Measurements from ENCODE around the gene SEPTIN10. TPM values are rescaled to one million over a fixed set of nuclear protein-coding genes. Genes with fewer than 3 reads are reported as not detected.

SEPTIN10 gene
- total and polyA plus RNA-seq, 2 donors (not counting 1 experiment from before 2014, with no cell fraction given): 0.28 TPM; not detected in 1

GRCh38 chr2:109547280-109547679, 66.5 kb downstream of the SEPTIN10 start:
- intact Hi-C loops (cut with micrococcal nuclease): no loop called here
- TF ChIP-seq CTCF (IDR thresholded peaks at IDR 0.05) (no peak), EZH2 (IDR thresholded peaks at IDR 0.05; ENCODE audit: borderline replicate concordance, insufficient read depth, low read depth, low read length, poor library complexity, severe bottlenecking) (no peak)

GRCh38 chr2:109545828-109546713, 67.7 kb downstream of the SEPTIN10 start:
- CTCF ChIA-PET: interaction anchor here (0.7 to 1.1 kb wide), 2 partner anchors 14 to 1168 kb away, joined by 3 read pairs; no protein-coding TSS in a partner anchor
- H3K9me3 ChIP-seq (ENCODE audit: control extremely low read depth in 1 of 3, control insufficient read depth in 2 of 3, insufficient read depth in 1 of 3, low read length in 2 of 3): no peaks in the 10 kb centered on the region
- intact Hi-C loops (cut with micrococcal nuclease): no loop called here
- no peaks in the 10 kb centered on the region for H4K20me1 ChIP-seq (ENCODE audit: control insufficient read depth, insufficient read depth, low read length, poor library complexity, severe bottlenecking)
- no peak overlapping the region for H3K27ac Mint-ChIP-seq
- no peak overlapping the region for H3K4me2 ChIP-seq (replicated peaks; ENCODE audit: low read depth, low read length, poor library complexity, severe bottlenecking)
- H3K4me1 ChIP-seq (ENCODE audit: control insufficient read depth in 2 of 2, insufficient read depth in 2 of 2, low read length in 2 of 2): no peaks in the 10 kb centered on the region
- no peak for TF ChIP-seq EZH2 (IDR thresholded peaks at IDR 0.05; ENCODE audit: borderline replicate concordance, insufficient read depth, low read depth, low read length, poor library complexity, severe bottlenecking)
- TF ChIP-seq CTCF (IDR thresholded peaks at IDR 0.05): peak; percentile 85
- 47% methylated on average over 7 of the region's 10 CpGs for WGBS (ENCODE audit: insufficient coverage)
- no peaks in the 10 kb centered on the region for H3K4me1 Mint-ChIP-seq
- H2AFZ ChIP-seq (ENCODE audit: insufficient read depth, low read depth, low read length, poor library complexity, severe bottlenecking): no peak overlapping the region
- no peak overlapping the region for H3K4me3 ChIP-seq (ENCODE audit: control extremely low read depth in 1 of 5, extremely low read depth in 1 of 5, insufficient read depth in 1 of 5, low read depth in 2 of 5, low read length in 4 of 5)
- no peak overlapping the region for H3K27ac ChIP-seq (ENCODE audit: low read length in 2 of 2)
- ATAC-seq (ENCODE audit: low read depth) (peak; percentile 57), DNase-seq (peak; percentile 34)
- no peaks in the 10 kb centered on the region for H3K36me3 ChIP-seq (replicated peaks in 1 of 2; ENCODE audit: control extremely low read depth in 1 of 2, control insufficient read depth in 1 of 2, extremely low read depth in 1 of 2, insufficient read depth in 2 of 2, low read length in 1 of 2)
- peaks cover 6% of the 10 kb centered on the region for H3K27me3 Mint-ChIP-seq
- no peaks in the 10 kb centered on the region for H3K27me3 ChIP-seq (replicated peaks in 1 of 4; ENCODE audit: control extremely low read depth in 1 of 4, control insufficient read depth in 3 of 4, insufficient read depth in 4 of 4, low read length in 3 of 4)
- no peak overlapping the region for H3K4me3 Mint-ChIP-seq
- H3K9me3 Mint-ChIP-seq (ENCODE audit: insufficient read depth): no peaks in the 10 kb centered on the region
- no peak overlapping the region for H3K9ac ChIP-seq (ENCODE audit: low read length)
- H3K79me2 ChIP-seq (ENCODE audit: control insufficient read depth, insufficient read depth, low read length): no peaks in the 10 kb centered on the region
- POLR2A ChIA-PET: no interaction called here

More at GRCh38 chr2:109547280-109547679, 66.5 kb downstream of the SEPTIN10 start:
- Histone ChIP-seq H3K4me2 (replicated peaks; ENCODE audit: low read depth, low read length, poor library complexity, severe bottlenecking) (no peak overlapping the region), H2AFZ (ENCODE audit: insufficient read depth, low read depth, low read length, poor library complexity, severe bottlenecking) (no peak overlapping the region), H3K9ac (ENCODE audit: low read length) (no peak overlapping the region), H3K79me2 (ENCODE audit: control insufficient read depth, insufficient read depth, low read length) (no peaks in the 10 kb centered on the region), H3K36me3 (replicated peaks in 1 of 2; ENCODE audit: control extremely low read depth in 1 of 2, control insufficient read depth in 1 of 2, extremely low read depth in 1 of 2, insufficient read depth in 2 of 2, low read length in 1 of 2) (no peaks in the 10 kb centered on the region), H3K9me3 (ENCODE audit: control extremely low read depth in 1 of 3, control insufficient read depth in 2 of 3, insufficient read depth in 1 of 3, low read length in 2 of 3) (no peaks in the 10 kb centered on the region), H3K4me3 (ENCODE audit: control extremely low read depth in 1 of 5, extremely low read depth in 1 of 5, insufficient read depth in 1 of 5, low read depth in 2 of 5, low read length in 4 of 5) (no peak overlapping the region), H3K27ac (ENCODE audit: low read length in 2 of 2) (no peak overlapping the region), H3K27me3 (replicated peaks in 1 of 4; ENCODE audit: control extremely low read depth in 1 of 4, control insufficient read depth in 3 of 4, insufficient read depth in 4 of 4, low read length in 3 of 4) (no peaks in the 10 kb centered on the region), H3K4me1 (ENCODE audit: control insufficient read depth in 2 of 2, insufficient read depth in 2 of 2, low read length in 2 of 2) (no peaks in the 10 kb centered on the region), H4K20me1 (ENCODE audit: control insufficient read depth, insufficient read depth, low read length, poor library complexity, severe bottlenecking) (no peaks in the 10 kb centered on the region)
- no peak for DNase-seq
- Mint-ChIP-seq H3K4me3 (no peak overlapping the region), H3K27me3 (peaks cover 6% of the 10 kb centered on the region), H3K27ac (no peak overlapping the region), H3K9me3 (ENCODE audit: insufficient read depth) (no peaks in the 10 kb centered on the region), H3K4me1 (no peaks in the 10 kb centered on the region)
- ATAC-seq (ENCODE audit: low read depth): no peak
- ChIA-PET CTCF (interaction anchor here (0.6 to 1.1 kb wide), 2 partner anchors 9 to 1630 kb away, joined by 3 read pairs; no protein-coding TSS in a partner anchor), POLR2A (no interaction called here)
- no CpG with 5 or more reads among the region's 2 CpGs for WGBS (ENCODE audit: insufficient coverage)
